ENCODE data around the gene CALY. TPM values are rescaled to one million over a fixed set of nuclear protein-coding genes. Genes with fewer than 3 reads are reported as not detected.

The CALY gene
- polyA plus RNA-seq, 2 of the 4 experiments (the other 2 are of a cell fraction), result 0.30 to 0.63 TPM

- H3K4me3 ChIP-seq, result no peak overlapping the region
- WGBS (ENCODE audit: missing lambda C conversion rate), result 80% methylated on average over 12 of the region's 13 CpGs
- ATAC-seq, result no peak
- no peak for FAIRE-seq
- CTCF ChIA-PET, result interaction anchor here (1.1 to 9.2 kb wide), 2 partner anchors 8 to 11 kb away, joined by 3 to 76 read pairs; no protein-coding TSS in a partner anchor
- POLR2A ChIA-PET, result no interaction called here
- no peak overlapping the region for H3K4me2 ChIP-seq
- peaks cover 24% of the 10 kb centered on the region for H3K4me1 ChIP-seq
- no peaks in the 10 kb centered on the region for H3K9me3 ChIP-seq
- TF ChIP-seq RAD21 (conservative IDR thresholded peaks at IDR 0.05 in 1 of 2, IDR thresholded peaks at IDR 0.05 in 1 of 2), result no peak
- TF ChIP-seq, protein P1, sequence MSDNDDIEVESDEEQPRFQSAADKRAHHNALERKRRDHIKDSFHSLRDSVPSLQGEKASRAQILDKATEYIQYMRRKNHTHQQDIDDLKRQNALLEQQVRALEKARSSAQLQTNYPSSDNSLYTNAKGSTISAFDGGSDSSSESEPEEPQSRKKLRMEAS (IDR thresholded peaks at IDR 0.05), result no peak
- TF ChIP-seq ZC3H11A (IDR thresholded peaks at IDR 0.05), result no peak
- TF ChIP-seq TFCP2L1 (CRISPR knock-in tag; IDR thresholded peaks at IDR 0.05), result no peak
- no peak for TF ChIP-seq FOXS1 (CRISPR knock-in tag; IDR thresholded peaks at IDR 0.05)
- TF ChIP-seq, protein P2, sequence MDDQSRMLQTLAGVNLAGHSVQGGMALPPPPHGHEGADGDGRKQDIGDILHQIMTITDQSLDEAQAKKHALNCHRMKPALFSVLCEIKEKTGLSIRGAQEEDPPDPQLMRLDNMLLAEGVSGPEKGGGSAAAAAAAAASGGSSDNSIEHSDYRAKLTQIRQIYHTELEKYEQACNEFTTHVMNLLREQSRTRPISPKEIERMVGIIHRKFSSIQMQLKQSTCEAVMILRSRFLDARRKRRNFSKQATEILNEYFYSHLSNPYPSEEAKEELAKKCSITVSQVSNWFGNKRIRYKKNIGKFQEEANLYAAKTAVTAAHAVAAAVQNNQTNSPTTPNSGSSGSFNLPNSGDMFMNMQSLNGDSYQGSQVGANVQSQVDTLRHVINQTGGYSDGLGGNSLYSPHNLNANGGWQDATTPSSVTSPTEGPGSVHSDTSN (IDR thresholded peaks at IDR 0.05), result no peak
- TF ChIP-seq HOXB5 (CRISPR knock-in tag; IDR thresholded peaks at IDR 0.05), result no peak
- TF ChIP-seq SREBF2 (IDR thresholded peaks at IDR 0.05), result no peak
- TF ChIP-seq POLR2A (IDR thresholded peaks at IDR 0.05; ENCODE audit: low read length), result no peak
- no peak for TF ChIP-seq EP300 (IDR thresholded peaks at IDR 0.05)
- no peak for DNase-seq (ENCODE audit: low read depth in 1 of 2, low spot score in 1 of 2)
- H3K27ac ChIP-seq, result no peak overlapping the region
Measured at GRCh38 chr10:133339708-133340380, 3.1 kb upstream of the CALY start.

GRCh38 chr10:133338080-133339071, 1.7 kb upstream of the CALY start:
- CTCF ChIA-PET, result no interaction called here
- no peak for TF ChIP-seq HMGXB4 (CRISPR knock-in tag; IDR thresholded peaks at IDR 0.05; ENCODE audit: borderline replicate concordance)
- TF ChIP-seq FOSB (CRISPR knock-in tag; IDR thresholded peaks at IDR 0.05), result no peak
- TF ChIP-seq CHD2 (IDR thresholded peaks at IDR 0.05; ENCODE audit: low read length, partially characterized antibody), result no peak
- TF ChIP-seq HEYL (CRISPR knock-in tag; IDR thresholded peaks at IDR 0.05), result no peak
- no peak for TF ChIP-seq RAD21 (conservative IDR thresholded peaks at IDR 0.05 in 1 of 2, IDR thresholded peaks at IDR 0.05 in 1 of 2)
- TF ChIP-seq ZFP36 (IDR thresholded peaks at IDR 0.05; ENCODE audit: borderline replicate concordance, partially characterized antibody), result no peak
- no peak for TF ChIP-seq CEBPB (IDR thresholded peaks at IDR 0.05)
- no peak for TF ChIP-seq SREBF2 (IDR thresholded peaks at IDR 0.05)
- no peak for TF ChIP-seq RNF2 (IDR thresholded peaks at IDR 0.05; ENCODE audit: borderline replicate concordance, low read depth)
- no peak for TF ChIP-seq HOXB13 (CRISPR knock-in tag; IDR thresholded peaks at IDR 0.05; ENCODE audit: low read depth)
- TF ChIP-seq FOSL2 (IDR thresholded peaks at IDR 0.05), result no peak
- no peak for TF ChIP-seq FOSL2 (CRISPR knock-in tag; IDR thresholded peaks at IDR 0.05)
- TF ChIP-seq ATOH8 (CRISPR knock-in tag; IDR thresholded peaks at IDR 0.05; ENCODE audit: low read depth), result no peak
- no peak overlapping the region for H3K4me3 ChIP-seq
- POLR2A ChIA-PET, result no interaction called here
- H3K9me3 ChIP-seq, result no peaks in the 10 kb centered on the region
- H3K4me2 ChIP-seq, result no peak overlapping the region
- ATAC-seq (no peak), FAIRE-seq (no peak), DNase-seq (ENCODE audit: low read depth in 1 of 2, low spot score in 1 of 2) (no peak)
- WGBS (ENCODE audit: missing lambda C conversion rate), result 59% methylated on average over 10 of the region's 10 CpGs
- H3K4me1 ChIP-seq, result peaks cover 24% of the 10 kb centered on the region
- no peak overlapping the region for H3K27ac ChIP-seq
